Measurements from ENCODE around the gene PON3.

DNA sequence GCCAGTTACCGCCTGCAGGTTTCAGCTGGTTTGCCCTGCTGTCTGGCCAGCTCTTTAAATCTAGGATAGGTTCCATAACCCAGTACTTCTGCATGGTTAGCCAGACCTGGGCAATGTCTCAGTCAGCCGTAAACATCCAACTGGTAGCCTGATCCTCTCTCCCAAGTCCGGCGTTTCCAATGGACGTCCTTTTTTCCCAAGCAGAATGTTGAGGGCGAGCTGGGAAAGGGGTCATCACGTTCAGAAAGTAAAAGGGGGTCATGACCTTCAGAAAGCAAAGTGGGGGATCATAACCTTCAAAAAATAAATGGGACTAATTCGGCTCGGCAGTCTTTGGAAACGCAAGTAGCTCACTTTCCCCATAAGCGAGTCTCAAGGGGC lies 430 bp downstream of the PON3 start:
- TF ChIP-seq, protein P1, sequence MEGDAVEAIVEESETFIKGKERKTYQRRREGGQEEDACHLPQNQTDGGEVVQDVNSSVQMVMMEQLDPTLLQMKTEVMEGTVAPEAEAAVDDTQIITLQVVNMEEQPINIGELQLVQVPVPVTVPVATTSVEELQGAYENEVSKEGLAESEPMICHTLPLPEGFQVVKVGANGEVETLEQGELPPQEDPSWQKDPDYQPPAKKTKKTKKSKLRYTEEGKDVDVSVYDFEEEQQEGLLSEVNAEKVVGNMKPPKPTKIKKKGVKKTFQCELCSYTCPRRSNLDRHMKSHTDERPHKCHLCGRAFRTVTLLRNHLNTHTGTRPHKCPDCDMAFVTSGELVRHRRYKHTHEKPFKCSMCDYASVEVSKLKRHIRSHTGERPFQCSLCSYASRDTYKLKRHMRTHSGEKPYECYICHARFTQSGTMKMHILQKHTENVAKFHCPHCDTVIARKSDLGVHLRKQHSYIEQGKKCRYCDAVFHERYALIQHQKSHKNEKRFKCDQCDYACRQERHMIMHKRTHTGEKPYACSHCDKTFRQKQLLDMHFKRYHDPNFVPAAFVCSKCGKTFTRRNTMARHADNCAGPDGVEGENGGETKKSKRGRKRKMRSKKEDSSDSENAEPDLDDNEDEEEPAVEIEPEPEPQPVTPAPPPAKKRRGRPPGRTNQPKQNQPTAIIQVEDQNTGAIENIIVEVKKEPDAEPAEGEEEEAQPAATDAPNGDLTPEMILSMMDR (IDR thresholded peaks at IDR 0.05), result no peak
- TF ChIP-seq POLR2A (IDR thresholded peaks at IDR 0.05; ENCODE audit: low read depth), result no peak
